Mesenchymal stem cell (in vitro differentiated cells and primary cell): ENCODE measurements around the gene TAB3.

Experiments
- DNase-seq: peaks from one replicate; pipeline ENCODE4 v3.0.0-alpha.2; 2013
- H2AFZ ChIP-seq: one replicate; pipeline ENCODE4 v1.6.1; 2013; ENCODE audit warnings: low read depth, mild to moderate bottlenecking, control low read depth, inconsistent platforms, low read length, moderate library complexity
- H2AK5ac ChIP-seq: 2 replicates; pipeline ENCODE4 v1.6.1; 2013; ENCODE audit warnings: low read length, moderate library complexity, mild to moderate bottlenecking, inconsistent platforms; ENCODE audit not compliant: severe bottlenecking
- H2BK120ac ChIP-seq: one replicate; pipeline ENCODE4 v1.6.1; 2013; ENCODE audit warnings: low read depth, mild to moderate bottlenecking, inconsistent platforms, low read length, moderate library complexity
- H2BK12ac ChIP-seq, 2 experiments: one replicate each; pipeline ENCODE4 v1.6.1; 2013; ENCODE audit warnings: inconsistent platforms in 2 of 2, low read length in 2 of 2, mild to moderate bottlenecking in 2 of 2, moderate library complexity in 2 of 2, control low read depth in 1 of 2
- H2BK15ac ChIP-seq: one replicate; pipeline ENCODE4 v1.6.1; 2013; ENCODE audit warnings: mild to moderate bottlenecking, low read depth, inconsistent platforms; ENCODE audit not compliant: poor library complexity, severe bottlenecking
- H2BK5ac ChIP-seq: 2 replicates; pipeline ENCODE4 v1.6.1; 2013; ENCODE audit warnings: low read depth, mild to moderate bottlenecking, low read length, control low read depth, inconsistent platforms; ENCODE audit not compliant: poor library complexity, severe bottlenecking
- H3K14ac ChIP-seq, 2 experiments: one replicate each; pipeline ENCODE4 v1.6.1; 2013; ENCODE audit warnings: inconsistent platforms in 2 of 2, low read length in 2 of 2, control low read depth in 1 of 2, mild to moderate bottlenecking in 1 of 2, moderate library complexity in 1 of 2
- H3K18ac ChIP-seq, 2 experiments: one replicate each; pipeline ENCODE4 v1.6.1; 2013; ENCODE audit warnings: inconsistent platforms in 2 of 2, low read length in 2 of 2, control low read depth in 1 of 2, low read depth in 1 of 2, mild to moderate bottlenecking in 1 of 2
- H3K23ac ChIP-seq, 2 experiments: one replicate each; pipeline ENCODE4 v1.6.1; 2013; ENCODE audit warnings: inconsistent platforms in 2 of 2, low read length in 2 of 2, mild to moderate bottlenecking in 2 of 2, moderate library complexity in 2 of 2, control low read depth in 1 of 2
- H3K27ac ChIP-seq: 2 replicates; pipeline ENCODE4 v1.5.1; 2013; ENCODE audit warnings: mild to moderate bottlenecking, moderate library complexity, low read length, control low read depth, inconsistent platforms; ENCODE audit not compliant: poor library complexity, severe bottlenecking
- H3K27me3 ChIP-seq, 2 experiments: 2 replicates each; pipeline versions ENCODE4 v1.6.1 to v1.7.0; 2013; ENCODE audit warnings: low read length in 2 of 2, mild to moderate bottlenecking in 2 of 2, moderate library complexity in 2 of 2, control low read depth in 1 of 2, inconsistent platforms in 1 of 2; ENCODE audit not compliant: control insufficient read depth in 1 of 2, insufficient read depth in 1 of 2
- H3K36me3 ChIP-seq, 2 experiments: 2 replicates each; pipeline versions ENCODE4 v1.6.1 to v1.7.0; 2013; ENCODE audit warnings: low read length in 2 of 2, control low read depth in 1 of 2, inconsistent platforms in 1 of 2, low read depth in 1 of 2, mild to moderate bottlenecking in 1 of 2; ENCODE audit not compliant: insufficient read depth in 2 of 2, control insufficient read depth in 1 of 2
- H3K4ac ChIP-seq, 2 experiments: one replicate each; pipeline ENCODE4 v1.6.1; 2013; ENCODE audit warnings: inconsistent platforms in 2 of 2, low read length in 2 of 2, mild to moderate bottlenecking in 2 of 2, moderate library complexity in 2 of 2, control low read depth in 1 of 2, low read depth in 1 of 2
- H3K4me1 ChIP-seq: 2 replicates; pipeline ENCODE4 v1.6.1; 2013; ENCODE audit warnings: low read depth, low read length, control low read depth; ENCODE audit not compliant: control insufficient read depth, insufficient read depth
- H3K4me2 ChIP-seq: 2 replicates; pipeline ENCODE4 v1.6.1; 2013; ENCODE audit warnings: low read length, mild to moderate bottlenecking, inconsistent platforms; ENCODE audit not compliant: poor library complexity, severe bottlenecking
- H3K4me3 ChIP-seq, 2 experiments: 2 replicates each; pipeline versions ENCODE4 v1.5.1 to v1.7.0; 2013; ENCODE audit warnings: low read length in 2 of 2, mild to moderate bottlenecking in 2 of 2, control low read depth in 1 of 2, low read depth in 1 of 2; ENCODE audit not compliant: insufficient read depth in 1 of 2
- H3K79me1 ChIP-seq: replicated peaks from 2 replicates; pipeline ENCODE4 v1.6.1; 2013; ENCODE audit warnings: mild to moderate bottlenecking, control low read depth, low read length, inconsistent platforms; ENCODE audit not compliant: poor library complexity, severe bottlenecking
- H3K9ac ChIP-seq: 2 replicates; pipeline ENCODE4 v1.7.0; 2013; ENCODE audit warnings: mild to moderate bottlenecking, low read length, moderate library complexity
- H3K9me3 ChIP-seq: 2 replicates; pipeline ENCODE4 v1.7.0; 2013; ENCODE audit warnings: mild to moderate bottlenecking, low read length; ENCODE audit not compliant: control insufficient read depth
- H4K8ac ChIP-seq: one replicate; pipeline ENCODE4 v1.6.1; 2013; ENCODE audit warnings: inconsistent platforms, mild to moderate bottlenecking, low read length, moderate library complexity
- H4K91ac ChIP-seq: one replicate; pipeline ENCODE4 v1.6.1; 2013; ENCODE audit warnings: mild to moderate bottlenecking, low read length, inconsistent platforms
- WGBS: methylation state at CpG from one replicate; pipeline ENCODE4 v1.1.7; 2013; ENCODE audit warnings: mixed read lengths; 5-methylcytosine and 5-hydroxymethylcytosine counted together

TAB3 gene

GRCh38 chrX:30865612-30866011, 23.4 kb downstream of the TAB3 start:
- no peak overlapping the region for H3K18ac ChIP-seq
- H2AFZ ChIP-seq: no peak overlapping the region
- no peak overlapping the region for H3K14ac ChIP-seq
- H2BK5ac ChIP-seq: no peak overlapping the region
- no CpG with 5 or more reads among the region's 1 CpG for WGBS
- H3K4me2 ChIP-seq: no peak overlapping the region
- no peak overlapping the region for H3K23ac ChIP-seq
- H3K79me1 ChIP-seq: no peaks in the 10 kb centered on the region
- H3K27ac ChIP-seq: no peak overlapping the region
- no peak overlapping the region for H3K4ac ChIP-seq
- H2BK120ac ChIP-seq: no peak overlapping the region
- H3K9ac ChIP-seq: no peak overlapping the region
- H3K4me3 ChIP-seq: no peak overlapping the region
- no peak overlapping the region for H4K8ac ChIP-seq
- no peaks in the 10 kb centered on the region for H3K9me3 ChIP-seq
- H2BK15ac ChIP-seq: no peak overlapping the region
- no peak overlapping the region for H4K91ac ChIP-seq
- H3K36me3 ChIP-seq: peaks cover 0 to 16% of the 10 kb centered on the region in 2 experiments
- DNase-seq: no peak
- no peaks in the 10 kb centered on the region for H3K4me1 ChIP-seq
- no peaks in the 10 kb centered on the region for H3K27me3 ChIP-seq
- no peak overlapping the region for H2BK12ac ChIP-seq
- H2AK5ac ChIP-seq: no peak overlapping the region

- H3K27ac ChIP-seq: no peak overlapping the region
- no peak overlapping the region for H3K18ac ChIP-seq
- no peak overlapping the region for H2BK15ac ChIP-seq
- no peak overlapping the region for H2AK5ac ChIP-seq
- H3K79me1 ChIP-seq: no peaks in the 10 kb centered on the region
- no peaks in the 10 kb centered on the region for H3K9me3 ChIP-seq
- 43% methylated on average over 1 of the region's 3 CpGs for WGBS
- H3K23ac ChIP-seq: no peak overlapping the region
- H2BK120ac ChIP-seq: no peak overlapping the region
- no peak overlapping the region for H2AFZ ChIP-seq
- no peaks in the 10 kb centered on the region for H3K27me3 ChIP-seq
- H4K8ac ChIP-seq: no peak overlapping the region
- peaks cover 0 to 16% of the 10 kb centered on the region in 2 experiments for H3K36me3 ChIP-seq
- no peak overlapping the region for H3K14ac ChIP-seq
- H3K4me1 ChIP-seq: no peaks in the 10 kb centered on the region
- H2BK12ac ChIP-seq: no peak overlapping the region
- no peak overlapping the region for H3K4me2 ChIP-seq
- H4K91ac ChIP-seq: no peak overlapping the region
- H3K9ac ChIP-seq: no peak overlapping the region
- DNase-seq: peak; percentile 1
- no peak overlapping the region for H3K4ac ChIP-seq
- no peak overlapping the region for H3K4me3 ChIP-seq
- no peak overlapping the region for H2BK5ac ChIP-seq
These were observed 24.0 kb downstream of the TAB3 start for GRCh38 chrX:30865015-30865414.

- peak; percentile 16 for DNase-seq
- Histone ChIP-seq H2BK5ac (no peak overlapping the region), H3K79me1 (no peaks in the 10 kb centered on the region), H3K14ac (no peak overlapping the region), H2AK5ac (no peak overlapping the region), H3K4me2 (no peak overlapping the region), H3K36me3 (peaks cover 0 to 20% of the 10 kb centered on the region in 2 experiments), H2AFZ (no peak overlapping the region), H3K27ac (no peak overlapping the region), H2BK12ac (no peak overlapping the region), H4K8ac (no peak overlapping the region), H3K27me3 (no peaks in the 10 kb centered on the region), H3K18ac (no peak overlapping the region), H3K9ac (no peak overlapping the region), H2BK120ac (no peak overlapping the region), H3K9me3 (no peaks in the 10 kb centered on the region), H3K4me3 (no peak overlapping the region), H2BK15ac (no peak overlapping the region), H3K4ac (no peak overlapping the region), H3K4me1 (no peaks in the 10 kb centered on the region), H4K91ac (no peak overlapping the region), H3K23ac (no peak overlapping the region)
- WGBS: 100% methylated on average over 1 of the region's 1 CpG
These were observed 24.7 kb downstream of the TAB3 start for GRCh38 chrX:30864383-30864785.

- Histone ChIP-seq H3K27me3 (no peaks in the 10 kb centered on the region), H2AFZ (no peak overlapping the region), H3K9me3 (no peaks in the 10 kb centered on the region), H2BK5ac (no peak overlapping the region), H3K36me3 (peaks cover 0 to 23% of the 10 kb centered on the region in 2 experiments), H4K8ac (no peak overlapping the region), H3K18ac (no peak overlapping the region), H3K14ac (no peak overlapping the region), H4K91ac (no peak overlapping the region), H3K4ac (no peak overlapping the region), H3K4me1 (no peaks in the 10 kb centered on the region), H2AK5ac (no peak overlapping the region), H2BK15ac (no peak overlapping the region), H2BK12ac (no peak overlapping the region), H3K23ac (no peak overlapping the region), H2BK120ac (no peak overlapping the region), H3K4me2 (no peak overlapping the region), H3K79me1 (no peaks in the 10 kb centered on the region), H3K27ac (no peak overlapping the region), H3K4me3 (no peak overlapping the region), H3K9ac (no peak overlapping the region)
- peak; percentile 24 for DNase-seq
- no CpG with 5 or more reads among the region's 1 CpG for WGBS
These were observed 25.1 kb downstream of the TAB3 start for GRCh38 chrX:30863974-30864373.
